Stimulated activated CD8-positive, alpha-beta memory T cell treated with anti-CD3 and anti-CD28 coated beads, Interleukin-7, amount 100 ng/mL, for 4 hours (primary cell): ENCODE measurements around the gene CCNQ.
"Not testable (repeated sequence)": the region's sequence is repeated elsewhere in the genome, so short reads cannot be mapped to it uniquely, and the experiment has no call there.

Experiments
- DNase-seq, 2 donors: peaks; one replicate each; pipeline ENCODE4 v3.0.0-alpha.2; 2020; ENCODE audit warnings: low read depth in 2 of 2

The CCNQ gene

GRCh38 chrX:153623310-153624029, 24.5 kb upstream of the CCNQ start:
- DNase-seq: no peak

- no peak for DNase-seq
Observed at GRCh38 chrX:153622661-153623309, 23.8 kb upstream of the CCNQ start.

- DNase-seq: no peak
Observed at GRCh38 chrX:153621949-153622598, 23.1 kb upstream of the CCNQ start.

GRCh38 chrX:153620576-153620975, 21.6 kb upstream of the CCNQ start:
- DNase-seq: no peak

- DNase-seq: no peak
Observed at GRCh38 chrX:153614818-153615217, 15.9 kb upstream of the CCNQ start.

GRCh38 chrX:153612413-153612812, 13.5 kb upstream of the CCNQ start:
- DNase-seq: no peak

GRCh38 chrX:153611298-153612095, 12.6 kb upstream of the CCNQ start:
- DNase-seq: no peak

- DNase-seq: no peak
Observed at GRCh38 chrX:153610836-153611213, 11.9 kb upstream of the CCNQ start.

- DNase-seq: peak; percentile 55 to 69
Observed at GRCh38 chrX:153609917-153610835, 11.2 kb upstream of the CCNQ start.

- no peak for DNase-seq
Observed at GRCh38 chrX:153608806-153609205, 9.9 kb upstream of the CCNQ start.

- no peak for DNase-seq
Observed at GRCh38 chrX:153608376-153608775, 9.4 kb upstream of the CCNQ start.

- no peak for DNase-seq
Observed at GRCh38 chrX:153606503-153606902, 7.6 kb upstream of the CCNQ start.

- not testable (repeated sequence) for DNase-seq
Observed at GRCh38 chrX:153604666-153605380, 5.9 kb upstream of the CCNQ start.

GRCh38 chrX:153603131-153603656, 4.3 kb upstream of the CCNQ start:
- no peak for DNase-seq

- no peak for DNase-seq
Observed at GRCh38 chrX:153602601-153603000, 3.7 kb upstream of the CCNQ start.

GRCh38 chrX:153601511-153602110, 2.7 kb upstream of the CCNQ start:
- DNase-seq: no peak

- DNase-seq: no peak
Observed at GRCh38 chrX:153600921-153601320, 2.0 kb upstream of the CCNQ start.

GRCh38 chrX:153600032-153600373, 1.1 kb upstream of the CCNQ start:
- DNase-seq: no peak

- peak; percentile 64 to 82 for DNase-seq
Observed at GRCh38 chrX:153599192-153600031, 473 bp upstream of the CCNQ start.
